NT2/D1 (cell line): ENCODE results near the gene RADIL.

ENCODE experiments used
- SUZ12 ChIP-seq: IDR thresholded peaks from 2 replicates; pipeline ENCODE4 v1.6.1; 2011; ENCODE audit not compliant: insufficient read length, insufficient read depth; ENCODE audit errors: extremely low read depth
- YY1 ChIP-seq: IDR thresholded peaks from 2 replicates; pipeline ENCODE4 v1.6.1; 2011; ENCODE audit not compliant: insufficient read length, insufficient read depth
- ZNF274 ChIP-seq: IDR thresholded peaks from 2 replicates; pipeline ENCODE4 v1.6.1; 2011; ENCODE audit warnings: mild to moderate bottlenecking, low read depth, low read length

DNA sequence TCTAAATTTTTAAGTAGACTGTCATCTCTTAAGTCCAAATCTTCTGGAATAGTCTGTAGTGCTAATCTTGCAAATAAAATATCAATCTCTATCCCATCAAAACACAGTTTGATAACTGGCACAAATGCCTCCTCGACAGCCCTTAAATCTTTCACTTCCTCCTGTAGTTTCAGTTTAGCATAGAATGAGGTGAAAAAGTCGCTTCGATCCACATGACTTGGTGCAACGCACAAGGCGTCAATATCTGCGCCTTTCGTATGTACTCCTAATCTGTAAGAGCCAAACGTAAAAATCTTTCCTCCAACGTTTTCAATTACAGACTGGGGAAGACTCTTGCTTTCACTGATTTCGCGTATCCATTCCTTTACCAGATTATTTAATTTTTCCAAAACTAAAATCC is 22.3 kb downstream of the RADIL start:
- TF ChIP-seq SUZ12 (no peak), ZNF274 (no peak), YY1 (no peak)
